HG02938 (cell line): ENCODE measurements around the gene MINDY4.

Experiments used
- ATAC-seq: cut with Tn5 transposase; IDR thresholded peaks from one replicate; pipeline ENCODE4 v1.9.1; 2021; ENCODE audit warnings: mild to moderate bottlenecking, moderate library complexity; ENCODE audit not compliant: unreplicated experiment

The MINDY4 gene

DNA sequence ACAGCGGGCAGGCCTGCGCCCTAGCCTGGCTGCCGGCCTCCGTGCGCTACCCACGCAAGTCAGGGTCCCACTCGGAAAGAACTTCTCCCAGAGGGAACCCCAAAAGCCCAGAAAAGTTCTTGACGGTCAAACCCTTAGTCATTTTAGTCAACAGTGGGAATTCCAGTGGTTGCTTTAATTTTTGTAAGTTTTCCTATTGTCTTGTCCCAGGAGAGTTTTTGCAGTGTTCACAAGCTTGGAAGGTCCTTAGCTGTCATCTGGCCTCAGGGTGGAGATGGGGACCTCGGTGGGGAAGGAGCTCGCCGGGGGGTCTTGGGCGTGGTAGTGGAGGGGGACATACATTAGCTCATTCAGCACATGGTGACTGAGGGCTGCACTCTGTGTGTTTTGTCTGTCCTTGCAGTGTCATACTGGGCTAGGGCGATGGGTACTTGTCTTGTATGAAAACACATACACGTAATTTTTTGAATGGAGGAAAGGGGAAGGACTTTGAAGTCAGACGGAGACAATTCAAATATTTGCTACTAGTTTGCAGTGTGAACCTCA, 736 bp downstream of the MINDY4 start:
- ATAC-seq = peak; percentile 38

DNA sequence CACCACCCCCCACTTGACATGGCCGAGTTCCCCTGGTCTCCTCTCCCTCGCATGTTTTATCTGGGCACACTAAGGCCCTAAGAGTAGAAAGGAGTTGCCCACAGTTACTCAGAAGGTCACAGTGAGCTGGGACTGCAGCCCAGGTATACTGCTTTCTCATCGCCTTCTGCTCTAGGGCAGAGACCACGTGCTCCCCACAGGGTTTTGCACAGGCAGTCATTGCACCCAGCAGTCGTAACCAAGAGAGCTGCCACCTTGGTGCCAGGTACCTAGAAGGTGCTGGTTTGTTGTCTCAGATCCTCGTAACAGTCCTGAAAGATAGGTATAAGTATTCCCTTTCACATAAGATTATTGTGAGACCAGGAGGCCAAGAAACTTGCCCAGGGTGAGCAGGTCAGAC, 1.8 kb downstream of the MINDY4 start:
- ATAC-seq = no peak

DNA sequence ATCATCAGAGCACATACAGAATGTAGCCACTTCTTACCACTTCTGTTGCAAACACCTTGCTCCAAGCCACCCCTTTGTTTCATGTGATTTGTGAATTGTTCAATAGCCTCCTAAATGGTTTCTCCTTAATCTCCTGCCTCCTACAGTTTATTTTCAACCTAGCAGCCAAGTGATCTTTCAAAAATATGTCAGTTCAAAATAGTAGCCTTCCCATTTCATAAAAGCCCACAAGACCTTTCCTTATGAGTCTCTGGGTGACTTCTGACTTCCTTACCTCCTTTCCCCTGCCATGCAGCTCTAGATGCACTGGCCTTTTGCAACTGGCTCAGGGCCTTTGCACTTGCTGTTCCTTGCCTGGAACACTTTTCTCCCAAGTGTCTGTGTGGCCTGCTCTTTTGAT, 4.8 kb downstream of the MINDY4 start:
- no peak for ATAC-seq

DNA sequence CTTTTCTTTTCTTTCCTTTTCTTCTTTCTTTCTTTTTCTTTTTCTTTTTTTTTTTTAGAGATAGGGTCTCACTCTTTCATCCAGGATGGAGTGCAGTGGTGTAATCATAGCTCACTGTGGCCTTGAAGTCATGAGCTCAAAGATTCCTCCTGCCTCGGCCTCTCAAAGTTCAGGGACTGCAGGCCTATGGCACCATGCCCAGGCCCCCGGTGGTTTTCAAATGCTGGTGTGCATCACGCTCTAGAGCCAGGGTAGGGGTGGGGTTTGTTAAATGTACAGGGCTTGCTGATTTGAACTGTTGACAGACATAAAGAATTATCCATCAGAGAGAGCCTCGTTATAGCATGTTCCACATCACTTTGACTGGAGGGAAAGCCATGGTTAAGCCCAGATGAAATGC, 5.8 kb downstream of the MINDY4 start:
- no peak for ATAC-seq

- no peak for ATAC-seq
Observed at GRCh38 chr7:30778255-30779025, 7.2 kb downstream of the MINDY4 start.

- ATAC-seq = no peak
Observed at GRCh38 chr7:30779574-30779973, 8.4 kb downstream of the MINDY4 start.

GRCh38 chr7:30780941-30781340, 9.7 kb downstream of the MINDY4 start:
- no peak for ATAC-seq

DNA sequence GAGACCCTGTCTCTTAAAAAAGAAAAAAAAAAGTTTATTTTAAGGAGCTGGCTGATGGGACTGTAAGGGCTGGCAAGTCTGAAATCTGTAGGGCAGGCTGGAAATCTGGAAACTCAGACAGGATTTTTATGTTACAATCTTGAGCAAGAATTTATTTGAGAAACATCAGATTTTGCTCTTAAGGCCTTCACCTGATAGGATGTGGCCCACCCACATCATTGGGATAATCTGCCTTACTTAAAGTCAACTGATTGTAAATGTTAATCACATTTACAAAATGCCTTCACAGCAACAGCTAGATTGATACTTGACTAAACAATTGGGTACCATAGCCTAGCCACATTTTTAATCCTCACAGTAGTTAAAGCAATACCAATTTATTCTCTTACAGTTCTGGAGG, 11.5 kb downstream of the MINDY4 start:
- no peak for ATAC-seq

DNA sequence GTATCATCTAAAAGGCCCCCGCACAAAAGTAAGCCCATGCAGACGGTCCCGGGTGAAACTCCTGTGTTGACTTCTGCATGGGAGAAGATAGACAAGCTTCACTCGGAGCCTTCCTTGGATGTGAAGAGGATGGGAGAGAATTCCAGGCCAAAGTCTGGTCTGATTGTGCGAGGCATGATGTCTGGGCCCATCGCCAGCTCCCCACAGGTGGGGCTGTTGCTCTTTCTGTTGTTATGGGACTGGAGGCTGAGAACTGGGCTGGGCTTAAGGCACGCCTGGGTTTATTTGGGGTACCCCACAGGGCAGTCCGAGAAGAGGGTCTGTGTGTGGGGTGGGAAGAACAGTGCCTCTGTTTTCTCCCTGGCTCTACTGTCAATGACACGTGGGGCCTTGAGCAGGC, 14.6 kb downstream of the MINDY4 start:
- no peak for ATAC-seq

- no peak for ATAC-seq
Observed at GRCh38 chr7:30787486-30787885, 16.3 kb downstream of the MINDY4 start.

- ATAC-seq = no peak
Observed at GRCh38 chr7:30788640-30789333, 17.6 kb downstream of the MINDY4 start.

GRCh38 chr7:30789334-30789711, 18.1 kb downstream of the MINDY4 start:
- no peak for ATAC-seq

GRCh38 chr7:30790356-30790755, 19.1 kb downstream of the MINDY4 start:
- ATAC-seq = no peak

GRCh38 chr7:30791114-30791513, 19.9 kb downstream of the MINDY4 start:
- no peak for ATAC-seq

GRCh38 chr7:30795161-30795948, 24.1 kb downstream of the MINDY4 start:
- no peak for ATAC-seq

- ATAC-seq = no peak
Observed at GRCh38 chr7:30796105-30796869, 25.1 kb downstream of the MINDY4 start.

GRCh38 chr7:30797176-30798040, 26.2 kb downstream of the MINDY4 start:
- no peak for ATAC-seq

GRCh38 chr7:30799206-30799975, 28.2 kb downstream of the MINDY4 start:
- ATAC-seq = peak; percentile 67
